GM23248 (cell line): Measurements from ENCODE around the gene TSSK2. TPM values are rescaled to one million over a fixed set of nuclear protein-coding genes. Genes with fewer than 3 reads are reported as not detected.

Experiments used
- DNase-seq: peaks from one replicate; pipeline ENCODE4 v3.0.0-alpha.2; 2015
- H2AFZ ChIP-seq: fragments of 200-600 bp; sonication (generic); 2 replicates; pipeline ENCODE4 v1.6.1; 2016; ENCODE audit warnings: antibody characterized with exemption
- H3F3A ChIP-seq: fragments of 200-600 bp; sonication (generic); 2 replicates; pipeline ENCODE4 v1.6.1; 2016; ENCODE audit warnings: mild to moderate bottlenecking, antibody characterized with exemption, mixed run types; ENCODE audit not compliant: insufficient read depth
- H3K27ac ChIP-seq: fragments of 200-600 bp; sonication (generic); 2 replicates; pipeline ENCODE4 v1.5.1; 2016; ENCODE audit warnings: mild to moderate bottlenecking
- H3K27me3 ChIP-seq: fragments of 200-600 bp; sonication (generic); replicated peaks from 2 replicates; pipeline ENCODE4 v1.6.1; 2016; ENCODE audit warnings: mild to moderate bottlenecking; ENCODE audit not compliant: insufficient read depth
- H3K36me3 ChIP-seq: fragments of 200-600 bp; sonication (generic); 2 replicates; pipeline ENCODE4 v1.6.1; 2016; ENCODE audit warnings: low read depth, mild to moderate bottlenecking
- H3K4me1 ChIP-seq: fragments of 200-600 bp; sonication (generic); 2 replicates; pipeline ENCODE4 v1.6.1; 2016; ENCODE audit warnings: mild to moderate bottlenecking; ENCODE audit not compliant: insufficient read depth
- H3K4me2 ChIP-seq: fragments of 200-600 bp; sonication (generic); one replicate; pipeline ENCODE4 v1.6.1; 2016; ENCODE audit warnings: mild to moderate bottlenecking; ENCODE audit not compliant: unreplicated experiment
- H3K4me3 ChIP-seq: fragments of 200-600 bp; sonication (generic); 2 replicates; pipeline ENCODE4 v1.5.1; 2016; ENCODE audit warnings: mild to moderate bottlenecking
- H3K79me2 ChIP-seq: fragments of 200-600 bp; sonication (generic); 2 replicates; pipeline ENCODE4 v1.6.1; 2016; ENCODE audit warnings: mild to moderate bottlenecking; ENCODE audit not compliant: insufficient read depth
- H3K9ac ChIP-seq: fragments of 200-600 bp; sonication (generic); 2 replicates; pipeline ENCODE4 v1.6.1; 2016; ENCODE audit warnings: mild to moderate bottlenecking
- H3K9me2 ChIP-seq: fragments of 200-600 bp; sonication (generic); 2 replicates; pipeline ENCODE4 v1.6.1; 2016; ENCODE audit warnings: mixed run types, mild to moderate bottlenecking, moderate library complexity; ENCODE audit not compliant: insufficient read depth
- H3K9me3 ChIP-seq: fragments of 200-600 bp; sonication (generic); one replicate; pipeline ENCODE4 v1.6.1; 2017; ENCODE audit warnings: low read depth
- H4K20me1 ChIP-seq: fragments of 200-600 bp; sonication (generic); 2 replicates; pipeline ENCODE4 v1.6.0; 2016; ENCODE audit not compliant: insufficient read depth
- EZH2 ChIP-seq: fragments of 200-600 bp; sonication (generic); IDR thresholded peaks from 2 replicates; pipeline ENCODE4 v1.6.1; 2018; ENCODE audit warnings: antibody characterized with exemption, mild to moderate bottlenecking; ENCODE audit not compliant: insufficient read depth, poor library complexity, severe bottlenecking
- EZH2phosphoT487 ChIP-seq: fragments of 200-600 bp; sonication (generic); IDR thresholded peaks from 2 replicates; pipeline ENCODE4 v1.6.1; 2018; ENCODE audit warnings: antibody characterized with exemption, moderate library complexity, mild to moderate bottlenecking, low read depth; ENCODE audit not compliant: insufficient read depth
- WGBS, 2 experiments: methylation state at CpG; one replicate each; pipeline ENCODE4 v1.1.6; 2015 to 2017; ENCODE audit warnings: low lambda C conversion rate in 2 of 2, low coverage in 1 of 2; ENCODE audit errors: missing lambda C conversion rate in 2 of 2; 5-methylcytosine and 5-hydroxymethylcytosine counted together
- in situ Hi-C: fragments of 300-500 bp; cut with MboI; formaldehyde crosslinking; loops from 2 replicates; pipeline ENCODE4 v1.15.0; 2020
- polyA plus RNA-seq: library from polyadenylated mRNA; unstranded; fragments of >200 nt; fragmentation: Nextera tagmentation; extraction: Ambion mirVana; gene quantifications from 2 replicates; pipeline ENCODE4 v1.2.1, GENCODE V29; 2016
- total RNA-seq: library from RNA; depleted of rRNA; stranded (reverse); fragments of >200 nt; shearing (Covaris generic); gene quantifications from 2 replicates; pipeline ENCODE4 v1.2.3, GENCODE V29; 2014

TSSK2 gene
- total and polyA plus RNA-seq, 2 experiments from 2014 or later, result not detected

GRCh38 chr22:19126309-19127273, 4.5 kb upstream of the TSSK2 start:
- TF ChIP-seq EZH2 (no peak), EZH2phosphoT487 (no peak)
- no peak overlapping the region for H3K9ac ChIP-seq
- no peaks in the 10 kb centered on the region for H3K27me3 ChIP-seq
- H3F3A ChIP-seq, result no peaks in the 10 kb centered on the region
- in situ Hi-C loops, result no loop called here
- no peaks in the 10 kb centered on the region for H3K9me3 ChIP-seq
- no peak overlapping the region for H3K27ac ChIP-seq
- no peak overlapping the region for H3K4me2 ChIP-seq
- no peaks in the 10 kb centered on the region for H3K9me2 ChIP-seq
- no peak overlapping the region for H2AFZ ChIP-seq
- no peaks in the 10 kb centered on the region for H3K4me1 ChIP-seq
- 79% methylated on average over 19 of the region's 19 CpGs for WGBS, 2 experiments
- H3K36me3 ChIP-seq, result no peaks in the 10 kb centered on the region
- DNase-seq, result no peak
- H4K20me1 ChIP-seq, result no peaks in the 10 kb centered on the region
- H3K4me3 ChIP-seq, result no peak overlapping the region
- H3K79me2 ChIP-seq, result peaks cover 1% of the 10 kb centered on the region

- H3K36me3 ChIP-seq, result no peaks in the 10 kb centered on the region
- H3K9me2 ChIP-seq, result no peaks in the 10 kb centered on the region
- H3K27ac ChIP-seq, result no peak overlapping the region
- H3K9ac ChIP-seq, result no peak overlapping the region
- H3K4me3 ChIP-seq, result no peak overlapping the region
- H3K4me1 ChIP-seq, result no peaks in the 10 kb centered on the region
- DNase-seq, result no peak
- no peaks in the 10 kb centered on the region for H3K27me3 ChIP-seq
- H3K9me3 ChIP-seq, result no peaks in the 10 kb centered on the region
- TF ChIP-seq EZH2 (no peak), EZH2phosphoT487 (no peak)
- in situ Hi-C loops, result no loop called here
- no peak overlapping the region for H2AFZ ChIP-seq
- H3F3A ChIP-seq, result no peaks in the 10 kb centered on the region
- H4K20me1 ChIP-seq, result no peaks in the 10 kb centered on the region
- no peak overlapping the region for H3K4me2 ChIP-seq
- WGBS, 2 experiments, result 79 to 84% methylated on average over 14 of the region's 16 CpGs
- no peaks in the 10 kb centered on the region for H3K79me2 ChIP-seq
Observed at GRCh38 chr22:19127329-19128008, 3.6 kb upstream of the TSSK2 start.

- Histone ChIP-seq H3K27me3 (no peaks in the 10 kb centered on the region), H3K4me1 (no peaks in the 10 kb centered on the region), H3K4me2 (no peak overlapping the region), H4K20me1 (no peaks in the 10 kb centered on the region), H3K36me3 (no peaks in the 10 kb centered on the region), H3K27ac (no peak overlapping the region), H3K9me3 (no peaks in the 10 kb centered on the region), H3F3A (no peaks in the 10 kb centered on the region), H2AFZ (no peak overlapping the region), H3K9me2 (no peaks in the 10 kb centered on the region), H3K9ac (no peak overlapping the region), H3K79me2 (no peaks in the 10 kb centered on the region), H3K4me3 (no peak overlapping the region)
- TF ChIP-seq EZH2 (no peak), EZH2phosphoT487 (no peak)
- 85 to 86% methylated on average over 7 of the region's 7 CpGs for WGBS, 2 experiments
- DNase-seq, result no peak
- in situ Hi-C loops, result no loop called here
Observed at GRCh38 chr22:19128009-19128401, 3.1 kb upstream of the TSSK2 start.

- no peak for TF ChIP-seq EZH2phosphoT487
- H3K27me3 ChIP-seq, result no peaks in the 10 kb centered on the region
- H3K9me2 ChIP-seq, result no peaks in the 10 kb centered on the region
- H4K20me1 ChIP-seq, result no peaks in the 10 kb centered on the region
- H3F3A ChIP-seq, result no peaks in the 10 kb centered on the region
- H3K9me3 ChIP-seq, result no peaks in the 10 kb centered on the region
- H3K4me1 ChIP-seq, result no peaks in the 10 kb centered on the region
- no peak for DNase-seq
- no peak overlapping the region for H3K4me2 ChIP-seq
- no peak overlapping the region for H3K27ac ChIP-seq
- H3K79me2 ChIP-seq, result no peaks in the 10 kb centered on the region
- no peak overlapping the region for H3K4me3 ChIP-seq
- 80 to 86% methylated on average over 7 of the region's 7 CpGs for WGBS, 2 experiments
- no peaks in the 10 kb centered on the region for H3K36me3 ChIP-seq
- no peak overlapping the region for H2AFZ ChIP-seq
- in situ Hi-C loops, result no loop called here
- no peak overlapping the region for H3K9ac ChIP-seq
Observed at GRCh38 chr22:19128946-19129727, 2.0 kb upstream of the TSSK2 start.
